Inflammatory macrophage (primary cell): ENCODE data around the gene NSRP1.
"Not testable (repeated sequence)": the region's sequence is repeated elsewhere in the genome, so short reads cannot be mapped to it uniquely, and the experiment has no call there.

Source experiments
- DNase-seq, 2 donors: peaks; one replicate each; pipeline ENCODE4 v3.0.0-alpha.2; 2020 to 2022

Gene NSRP1

GRCh38 chr17:30188211-30188939, 71.8 kb downstream of the NSRP1 start:
- no peak for DNase-seq

DNA sequence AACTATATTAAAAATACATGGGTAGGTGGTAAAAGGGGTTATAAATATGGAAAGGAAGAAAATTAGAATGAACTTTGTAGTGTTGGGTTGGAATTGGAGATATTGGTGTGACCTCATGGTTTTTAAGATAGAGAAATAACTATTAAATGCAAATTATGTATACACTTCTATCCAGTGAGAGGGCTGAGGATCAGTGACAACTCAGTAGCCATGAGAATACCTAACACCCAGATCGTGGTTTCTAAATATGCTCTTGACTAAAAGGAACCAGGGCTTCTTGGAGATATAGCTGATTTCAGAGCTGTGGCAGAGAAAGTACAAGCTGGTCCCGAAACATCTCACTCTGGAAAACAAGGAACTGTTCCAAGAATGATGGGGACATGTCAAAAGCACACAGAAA, 74.5 kb downstream of the NSRP1 start:
- no peak for DNase-seq

GRCh38 chr17:30196504-30196903, 79.9 kb downstream of the NSRP1 start:
- no peak for DNase-seq

- DNase-seq: no peak
Observed at GRCh38 chr17:30197416-30197815, 80.8 kb downstream of the NSRP1 start.

DNA sequence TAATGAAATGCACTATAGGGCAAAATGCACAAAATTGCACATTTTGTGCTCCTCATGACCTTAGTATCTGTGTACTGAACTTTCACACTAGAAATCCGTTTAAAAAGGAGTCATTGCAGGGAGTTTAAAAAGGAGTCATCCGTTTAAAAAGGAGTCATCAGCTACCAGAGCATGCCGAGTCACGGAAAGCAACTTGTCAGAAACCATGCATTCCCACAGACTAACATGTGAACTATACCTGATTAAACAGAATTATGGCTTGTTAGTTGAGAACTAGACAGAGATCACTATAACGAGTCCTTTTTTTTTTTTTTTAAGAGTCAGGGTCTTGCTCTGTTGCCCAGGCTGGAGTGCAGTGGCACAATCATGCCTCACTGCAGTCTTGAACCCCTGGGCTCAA, 83.0 kb downstream of the NSRP1 start:
- DNase-seq: no peak

DNA sequence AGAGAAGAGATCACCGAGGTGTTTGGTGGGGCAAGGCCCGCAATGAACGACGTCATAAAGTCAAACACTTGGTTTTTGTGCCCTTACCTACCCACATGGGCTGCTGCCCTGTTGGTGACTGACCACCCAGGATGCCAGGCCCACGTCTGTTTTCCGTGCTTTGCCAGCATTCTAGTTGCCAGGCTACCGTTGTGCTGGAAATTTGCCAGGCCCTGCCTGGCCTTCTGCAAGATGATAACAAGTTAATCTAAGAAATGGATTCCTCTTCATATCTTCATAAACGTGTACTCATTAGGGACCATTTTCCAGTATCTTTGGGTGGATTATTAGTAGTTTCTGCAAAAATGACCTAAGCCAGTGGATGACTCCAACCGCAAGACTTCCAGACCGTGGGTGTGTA, 83.5 kb downstream of the NSRP1 start:
- no peak for DNase-seq

- DNase-seq: not testable (repeated sequence)
Observed at GRCh38 chr17:30200656-30201055, 84.0 kb downstream of the NSRP1 start.

DNA sequence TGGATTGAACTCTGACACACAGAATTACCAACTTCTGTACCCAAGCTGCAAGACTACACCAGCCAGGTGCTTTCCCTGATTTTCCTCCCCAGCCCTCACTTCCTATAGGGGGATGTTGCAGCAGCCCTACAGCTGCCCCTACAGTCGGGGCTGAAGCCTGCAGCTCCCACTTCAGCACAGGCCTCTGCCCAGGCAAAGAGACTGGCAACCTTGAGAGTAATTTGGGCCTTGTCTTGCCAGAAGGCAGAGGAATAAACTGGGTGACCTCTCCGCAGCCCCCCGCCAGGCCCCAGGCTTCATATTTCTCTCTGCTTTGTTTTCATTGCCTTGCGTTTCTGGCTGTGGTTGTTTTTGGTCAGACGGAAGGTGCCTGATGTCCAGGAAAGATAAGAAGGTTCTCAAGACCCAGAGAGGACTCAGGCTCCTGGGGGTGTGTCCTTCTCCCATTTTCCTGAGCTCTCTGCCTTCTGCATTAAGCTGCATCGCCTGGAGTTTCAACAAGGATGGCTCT, 86.9 kb downstream of the NSRP1 start:
- DNase-seq: no peak

DNA sequence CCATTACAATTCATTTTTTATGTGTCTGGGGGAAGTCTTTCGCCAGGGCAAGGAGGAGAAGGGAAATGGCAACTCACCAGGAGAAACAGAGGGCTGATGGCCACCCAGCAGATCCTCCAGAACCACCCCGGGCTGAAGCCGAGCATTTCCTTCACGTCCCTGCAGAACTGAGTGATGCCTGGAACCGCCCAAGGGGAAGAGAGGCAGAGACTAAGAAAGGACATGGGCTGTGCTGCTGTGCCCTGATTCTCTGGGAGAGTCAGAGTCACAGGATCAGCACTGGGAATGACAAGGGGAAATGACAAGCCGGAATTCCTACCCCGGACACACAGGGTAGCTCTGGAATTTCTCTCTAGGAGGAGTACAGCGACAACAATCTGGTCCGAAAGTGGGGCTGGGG, 91.0 kb downstream of the NSRP1 start:
- DNase-seq: no peak

- no peak for DNase-seq
Observed at GRCh38 chr17:30208214-30208613, 91.6 kb downstream of the NSRP1 start.

GRCh38 chr17:30209930-30210329, 93.3 kb downstream of the NSRP1 start:
- no peak for DNase-seq

DNA sequence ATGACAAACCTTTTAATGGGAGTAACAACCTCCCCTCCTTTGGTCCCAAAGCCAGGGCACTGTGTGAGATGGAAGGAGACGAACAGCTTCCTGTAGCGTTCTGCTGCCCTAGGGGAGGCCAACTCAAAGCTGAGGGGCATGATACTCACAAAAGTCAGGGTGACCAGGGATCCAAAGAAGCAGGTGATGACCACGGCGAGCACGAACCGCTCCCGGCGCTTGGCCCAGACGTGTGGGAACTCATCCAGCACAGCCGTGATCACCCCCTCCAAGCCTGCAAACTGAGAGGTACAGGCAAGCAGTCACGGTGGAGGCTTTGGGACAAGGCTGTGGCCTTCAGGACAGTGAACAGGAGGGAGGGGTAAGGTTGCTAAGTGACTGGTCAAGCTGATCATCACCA, 93.8 kb downstream of the NSRP1 start:
- DNase-seq: no peak

- no peak for DNase-seq
Observed at GRCh38 chr17:30210901-30211300, 94.3 kb downstream of the NSRP1 start.

DNA sequence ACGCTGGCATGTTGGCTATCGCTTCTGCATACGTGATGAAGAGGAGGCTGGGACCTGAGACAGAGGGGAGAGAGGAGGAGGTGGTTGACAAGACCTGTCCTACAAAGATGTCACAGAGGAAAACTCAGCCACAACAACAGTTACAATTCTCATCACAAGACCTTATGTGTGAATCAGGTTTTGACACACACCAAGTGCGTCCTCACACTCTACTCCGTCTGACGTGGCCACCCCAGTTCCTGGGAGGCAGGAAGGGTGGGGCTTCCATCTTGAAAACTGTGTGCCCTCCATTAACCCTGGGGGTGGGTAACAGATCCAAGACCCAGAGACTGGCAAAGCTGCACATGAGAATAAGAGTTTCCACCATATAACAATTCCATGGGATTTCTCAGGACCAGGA, 94.8 kb downstream of the NSRP1 start:
- DNase-seq: no peak

GRCh38 chr17:30212750-30213149, 96.1 kb downstream of the NSRP1 start:
- no peak for DNase-seq

DNA sequence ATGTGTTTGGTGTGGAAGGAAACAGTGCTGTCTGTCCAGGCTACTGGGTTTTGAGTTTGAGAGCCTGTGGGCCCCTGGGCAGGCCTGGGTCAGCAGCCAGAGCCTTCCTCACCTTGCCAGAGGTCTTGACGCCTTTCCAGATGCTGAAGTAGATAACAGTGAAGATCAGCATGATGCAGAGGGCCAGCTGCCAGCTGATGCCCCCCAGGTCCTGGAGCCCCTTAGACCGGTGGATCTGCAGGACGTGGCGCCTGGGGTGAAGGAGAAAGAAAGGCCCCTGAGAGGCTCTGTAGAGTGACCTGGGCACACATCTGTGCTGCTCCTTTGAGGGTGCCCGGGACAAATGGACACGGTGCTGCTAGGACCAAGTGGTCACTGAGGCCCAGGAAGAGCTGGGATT, 100.4 kb downstream of the NSRP1 start:
- DNase-seq: no peak

- DNase-seq: no peak
Observed at GRCh38 chr17:30217746-30218245, 101.2 kb downstream of the NSRP1 start.

- DNase-seq: no peak
Observed at GRCh38 chr17:30218799-30219198, 102.2 kb downstream of the NSRP1 start.

DNA sequence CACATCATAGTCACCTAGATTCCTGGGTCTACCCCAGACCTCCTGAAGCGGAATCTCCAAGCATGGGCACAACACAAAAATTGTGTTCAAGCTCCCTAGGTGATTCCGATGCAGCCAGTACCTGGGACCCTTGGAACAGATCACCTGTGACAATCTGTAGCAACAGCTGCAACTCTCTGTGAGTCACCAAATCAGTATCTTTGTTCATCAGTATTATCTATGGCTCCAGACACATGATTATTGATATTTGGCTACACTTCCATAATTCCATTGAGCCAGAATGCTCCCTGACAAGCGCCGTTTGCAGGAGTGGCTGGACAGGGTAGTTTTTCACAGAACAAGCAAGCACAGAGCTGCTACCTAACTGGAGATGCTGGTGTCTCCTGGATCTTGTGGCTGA, 102.7 kb downstream of the NSRP1 start:
- no peak for DNase-seq

DNA sequence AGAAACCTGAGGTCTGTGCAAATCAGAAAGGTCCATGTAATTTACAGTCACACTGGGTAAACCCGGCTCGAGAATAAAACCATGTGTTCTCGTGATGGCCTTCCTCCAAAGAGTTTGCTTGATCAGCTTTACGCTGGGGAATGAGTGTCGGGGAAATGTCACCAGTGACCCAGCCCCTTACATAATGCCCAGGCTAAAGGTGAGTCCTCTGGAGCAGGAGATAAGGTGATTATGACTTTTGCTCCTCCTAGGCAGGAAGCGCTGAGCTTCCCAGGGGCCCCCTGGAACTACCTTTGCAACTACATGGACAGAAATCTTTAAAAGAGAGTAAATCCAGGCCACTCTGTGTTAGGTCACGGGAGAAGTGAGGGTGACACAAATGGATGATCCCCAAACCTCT, 103.2 kb downstream of the NSRP1 start:
- no peak for DNase-seq

GRCh38 chr17:30220414-30220813, 103.8 kb downstream of the NSRP1 start:
- DNase-seq: no peak

- DNase-seq: no peak
Observed at GRCh38 chr17:30221346-30221745, 104.7 kb downstream of the NSRP1 start.

GRCh38 chr17:30222251-30222650, 105.6 kb downstream of the NSRP1 start:
- no peak for DNase-seq

DNA sequence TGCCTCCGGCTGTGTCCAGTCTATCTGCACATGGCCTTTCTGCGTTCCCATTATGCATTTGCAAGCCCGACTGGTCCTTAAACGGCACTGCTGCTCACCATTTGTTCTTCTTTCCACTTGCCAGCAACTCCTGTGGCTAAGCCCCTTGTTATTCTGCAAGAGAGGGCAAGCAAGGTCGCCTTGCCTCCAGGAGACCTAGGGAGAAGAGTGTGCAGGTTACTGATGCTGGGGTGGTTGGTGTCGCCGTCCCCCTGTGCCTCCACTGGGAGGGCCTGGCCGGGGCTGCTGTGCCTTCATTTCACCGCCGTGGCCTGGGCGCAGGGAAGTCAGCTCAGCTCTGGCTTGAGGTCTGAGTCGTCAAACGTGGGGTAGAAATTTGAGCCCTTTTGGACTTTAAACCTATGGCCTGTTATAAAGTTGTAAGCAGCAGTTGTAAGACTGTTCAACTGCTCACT, 106.1 kb downstream of the NSRP1 start:
- DNase-seq: no peak
